Nucleus accumbens (tissue), 56 donors: ENCODE measurements around the gene LDB2.
A peak's percentile ranks its signal among the peaks of the same experiment; 100 is the strongest.

Source experiments
- DNase-seq, 56 donors: peaks; one replicate each; lab custom pipeline; 2025; lab: John Stamatoyannopoulos, UW

The LDB2 gene

DNA sequence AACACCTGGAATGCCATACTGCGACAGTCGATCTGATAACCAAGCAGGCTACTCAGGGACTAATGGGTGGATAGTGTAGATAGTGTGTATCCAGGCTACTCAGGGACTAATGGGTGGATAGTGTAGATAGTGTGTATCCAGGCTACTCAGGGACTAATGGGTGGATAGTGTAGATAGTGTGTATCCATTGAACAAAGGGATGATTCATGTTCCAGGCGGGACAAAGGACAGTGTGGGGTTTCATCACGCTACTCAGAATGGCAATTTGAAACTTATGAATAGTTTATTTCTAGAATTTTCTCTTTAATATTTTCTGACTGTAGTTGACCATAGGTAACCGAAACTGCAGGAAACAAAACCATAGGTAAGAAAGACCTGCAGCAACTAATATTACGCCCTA is 374.9 kb downstream of the LDB2 start:
- peak in 4 of 56 donors; percentile 7 to 18 (median 11) for DNase-seq

DNA sequence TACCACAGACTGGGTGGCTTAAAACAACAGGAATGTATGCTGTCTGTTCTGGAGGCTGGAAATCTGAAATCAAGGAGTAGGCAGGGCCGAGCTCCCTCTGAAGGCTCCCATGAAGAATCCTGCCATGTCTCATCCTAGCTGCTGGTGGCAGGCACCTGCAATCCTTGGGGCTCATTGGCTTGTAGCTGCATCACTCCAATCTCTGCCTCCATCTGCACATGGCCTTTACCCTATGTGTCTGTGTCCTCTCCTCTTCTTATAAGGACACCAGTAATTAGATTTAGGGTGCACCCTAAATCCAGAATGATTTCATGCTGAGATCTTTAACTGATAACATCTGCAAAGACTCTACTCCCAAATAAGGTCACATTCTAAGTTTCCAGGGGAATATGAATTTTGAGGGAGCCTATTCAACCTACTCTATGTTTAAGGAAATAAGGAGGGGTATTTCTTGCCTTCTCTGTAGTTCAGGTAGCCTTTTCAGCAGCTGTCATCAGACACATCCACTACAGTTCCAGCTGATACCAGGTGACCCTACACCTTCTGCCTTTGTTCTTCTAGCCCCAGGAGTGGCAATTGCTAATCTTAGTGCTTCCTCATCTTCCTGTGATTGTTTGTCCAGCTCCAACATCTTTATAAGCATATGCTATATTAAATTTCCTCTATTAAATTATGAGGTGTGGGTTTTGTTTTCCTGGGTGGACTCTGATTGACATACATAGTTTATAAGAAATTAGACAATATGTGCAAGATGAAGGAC is 377.1 kb downstream of the LDB2 start:
- no peak for DNase-seq

DNA sequence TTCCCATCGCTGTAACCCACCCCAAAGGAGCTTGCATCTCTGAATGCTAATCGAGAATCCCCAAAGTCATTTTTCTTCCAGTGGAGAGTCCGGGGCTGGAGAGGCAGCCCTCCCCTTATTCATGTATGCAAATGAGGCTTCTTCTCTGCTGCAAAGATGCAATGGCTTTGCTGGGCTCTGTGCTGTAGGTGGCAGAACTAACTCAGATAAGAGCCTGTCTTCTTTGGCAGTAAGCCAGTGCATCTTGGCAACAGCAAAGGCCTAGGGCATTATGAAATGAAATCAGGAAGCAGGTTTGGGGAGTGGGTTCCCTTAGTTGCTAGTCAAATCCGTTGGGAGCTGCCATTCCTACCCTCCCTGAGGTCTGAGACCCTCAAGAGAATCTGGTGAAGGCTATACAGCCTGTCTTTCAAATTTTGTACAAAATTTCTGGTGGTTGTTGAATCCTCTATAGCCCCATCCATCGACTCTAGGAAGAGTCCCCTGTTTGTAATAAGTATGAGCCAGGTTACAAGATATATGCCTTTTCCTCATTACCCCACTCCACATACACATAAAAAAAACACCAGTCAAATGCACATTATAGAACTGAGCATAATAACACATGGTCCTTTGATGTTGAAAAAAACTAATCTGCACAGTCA is 381.5 kb downstream of the LDB2 start:
- peak in 53 of 56 donors; percentile 4 to 87 (median 57) for DNase-seq

DNA sequence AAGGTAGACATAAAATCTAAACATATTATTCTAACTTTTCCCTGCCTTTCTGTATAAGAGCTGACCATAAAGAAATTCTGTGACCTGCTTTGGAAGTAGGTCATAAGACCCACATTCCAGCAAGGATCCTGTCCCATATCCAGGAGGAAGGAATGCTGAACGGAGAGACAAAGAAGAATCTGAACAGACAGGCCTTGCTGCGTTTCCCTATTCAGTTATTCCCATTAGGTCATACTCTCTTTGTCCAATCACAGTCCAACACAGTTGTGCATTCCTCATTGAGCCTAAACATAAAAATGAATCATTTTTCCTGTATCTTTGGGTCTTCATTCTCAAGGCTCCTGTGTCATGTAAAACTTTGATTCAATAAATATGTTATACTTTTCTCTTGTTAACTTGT is 384.6 kb downstream of the LDB2 start:
- DNase-seq: no peak

DNA sequence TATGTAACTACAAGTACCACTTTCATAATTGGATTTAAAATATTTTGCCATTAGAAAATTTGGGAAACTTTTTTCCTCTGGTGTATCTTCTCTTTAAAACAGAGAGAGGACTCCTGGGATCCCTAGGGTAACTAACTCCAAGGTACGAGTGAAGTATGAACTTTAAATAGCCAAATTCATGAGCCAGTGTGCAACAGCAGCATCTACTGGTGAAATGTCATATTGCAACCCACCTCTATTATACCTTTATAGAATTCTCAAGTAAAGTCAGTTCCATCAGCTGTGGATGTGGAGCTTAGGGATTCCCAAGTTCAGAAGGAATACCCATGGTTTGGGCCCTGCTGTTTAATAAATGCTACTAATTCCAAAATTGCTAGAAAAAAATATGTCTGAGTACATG is 389.5 kb downstream of the LDB2 start:
- no peak for DNase-seq

DNA sequence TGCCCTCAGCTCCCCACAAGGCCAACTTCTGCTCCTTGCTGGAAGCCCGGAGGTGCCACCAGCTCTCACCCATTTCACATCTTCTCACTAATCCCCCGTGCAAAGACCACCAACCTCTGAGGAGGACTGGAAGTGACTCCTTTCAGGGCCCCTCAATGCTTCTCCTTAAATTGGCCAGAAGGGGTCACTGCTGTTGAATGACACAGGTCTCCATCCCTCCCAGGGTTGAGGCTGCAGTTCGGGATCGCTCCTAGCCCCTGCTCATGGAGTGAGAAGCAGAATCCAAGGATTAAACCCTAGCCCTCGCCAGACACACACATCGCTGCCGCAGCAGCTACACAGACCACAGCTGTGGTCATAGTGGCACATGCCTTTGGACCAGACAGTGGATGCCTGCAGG is 392.7 kb downstream of the LDB2 start:
- DNase-seq: no peak

GRCh38 chr4:16505267-16505666 is 393.2 kb downstream of the LDB2 start:
- no peak for DNase-seq

GRCh38 chr4:16503421-16504100 is 394.9 kb downstream of the LDB2 start:
- DNase-seq: no peak

DNA sequence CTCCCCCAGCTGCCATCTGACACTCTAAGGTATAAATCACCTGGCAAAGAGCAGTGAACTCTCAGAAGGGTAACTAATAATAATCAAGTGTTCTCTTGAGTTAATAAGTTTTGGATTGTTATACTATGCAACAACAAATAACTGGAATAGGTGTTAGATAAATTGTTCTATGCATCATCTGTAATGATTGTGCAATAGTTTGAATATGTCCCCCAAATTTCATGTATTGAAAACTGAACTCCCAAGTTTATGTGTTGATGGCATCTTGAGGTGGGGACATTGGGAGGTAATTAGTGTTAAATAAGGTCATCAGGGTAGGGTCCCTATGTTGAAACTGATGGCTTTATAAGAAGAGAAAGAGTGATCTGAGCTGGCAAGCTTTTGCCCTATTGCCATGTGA is 399.5 kb downstream of the LDB2 start:
- no peak for DNase-seq

GRCh38 chr4:16496501-16496900 is 401.9 kb downstream of the LDB2 start:
- DNase-seq: peak in 17 of 56 donors; percentile 3 to 64 (median 17)

GRCh38 chr4:16492872-16493271 is 405.6 kb downstream of the LDB2 start:
- DNase-seq: no peak

DNA sequence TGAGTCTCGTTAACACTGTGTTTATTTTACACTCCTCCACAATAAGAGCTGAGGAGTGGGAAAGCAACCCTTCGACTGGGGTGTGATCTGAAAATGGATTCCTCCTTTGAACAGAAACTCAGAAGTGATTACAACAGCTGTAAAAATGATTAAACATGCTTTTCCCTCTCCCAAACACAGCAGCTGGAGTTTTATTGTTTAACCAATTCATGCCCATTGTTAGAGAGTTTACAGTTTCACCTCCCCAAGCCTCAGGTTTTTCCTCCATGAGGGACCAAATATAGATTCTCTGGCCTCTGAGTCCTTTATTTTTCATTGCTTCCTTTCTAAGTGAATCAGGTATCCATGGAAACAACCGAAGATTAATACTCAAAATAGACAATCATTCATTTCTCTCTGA is 409.2 kb downstream of the LDB2 start:
- no peak for DNase-seq

- DNase-seq: no peak
Observed at GRCh38 chr4:16488084-16488483, 410.4 kb downstream of the LDB2 start.

DNA sequence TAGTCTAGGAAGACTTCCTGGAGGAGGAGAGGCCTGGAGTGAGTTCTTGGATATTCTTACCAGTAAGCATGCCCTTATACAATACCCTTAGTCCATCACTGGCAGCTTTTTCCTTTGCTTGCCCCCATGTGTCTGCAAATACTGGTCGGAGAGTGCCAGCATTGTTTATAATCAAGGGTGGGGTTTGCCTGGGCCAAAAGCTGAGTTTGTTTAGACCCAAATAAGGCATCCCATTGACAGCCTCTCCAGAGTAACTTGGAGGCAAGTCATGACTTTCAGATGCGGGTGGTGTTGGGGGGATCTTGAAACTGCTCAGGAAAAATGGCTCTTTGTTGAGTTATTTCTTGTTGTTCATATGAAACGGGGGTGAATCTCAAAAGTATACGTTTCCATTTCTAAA is 413.7 kb downstream of the LDB2 start:
- no peak for DNase-seq

DNA sequence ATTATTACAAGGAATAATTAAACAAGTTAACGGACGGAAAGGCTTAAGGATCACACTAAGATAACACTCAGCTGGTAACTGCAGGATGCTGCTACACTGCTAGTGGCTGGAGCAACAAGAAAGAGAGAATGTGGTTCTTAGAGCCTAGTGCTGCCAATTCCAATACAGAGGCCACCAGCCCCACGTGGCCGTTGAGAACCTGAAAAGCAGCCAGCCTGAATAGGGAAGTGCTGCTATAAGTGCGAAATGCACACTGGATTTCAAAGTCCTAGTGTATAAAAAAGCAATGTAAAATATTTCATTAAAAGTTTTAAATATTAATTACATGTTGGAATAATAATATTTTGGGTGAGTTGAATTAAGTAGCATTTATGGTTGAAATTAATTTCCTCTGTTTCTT is 414.9 kb downstream of the LDB2 start:
- no peak for DNase-seq

DNA sequence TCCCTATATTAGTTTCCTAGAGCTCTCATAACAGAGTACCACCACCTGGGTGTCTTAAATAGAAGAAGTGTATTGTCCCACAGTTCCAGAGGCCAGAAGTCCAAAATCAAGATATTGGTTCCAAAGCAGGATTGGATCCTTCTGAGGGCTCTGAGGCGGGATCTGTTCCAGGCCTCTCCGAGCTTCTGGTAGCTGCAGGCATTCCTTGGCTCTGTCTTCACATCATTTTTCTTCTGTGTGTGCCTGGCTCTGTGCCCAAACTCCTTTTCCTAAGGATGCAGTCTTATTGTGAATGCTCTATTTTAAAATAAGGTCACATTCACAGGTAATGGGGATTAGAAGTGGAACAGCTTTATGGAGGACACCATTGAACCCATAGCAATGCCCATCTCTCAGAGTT is 418.4 kb downstream of the LDB2 start:
- DNase-seq: no peak

GRCh38 chr4:16472537-16472936 is 425.9 kb downstream of the LDB2 start:
- no peak for DNase-seq

DNA sequence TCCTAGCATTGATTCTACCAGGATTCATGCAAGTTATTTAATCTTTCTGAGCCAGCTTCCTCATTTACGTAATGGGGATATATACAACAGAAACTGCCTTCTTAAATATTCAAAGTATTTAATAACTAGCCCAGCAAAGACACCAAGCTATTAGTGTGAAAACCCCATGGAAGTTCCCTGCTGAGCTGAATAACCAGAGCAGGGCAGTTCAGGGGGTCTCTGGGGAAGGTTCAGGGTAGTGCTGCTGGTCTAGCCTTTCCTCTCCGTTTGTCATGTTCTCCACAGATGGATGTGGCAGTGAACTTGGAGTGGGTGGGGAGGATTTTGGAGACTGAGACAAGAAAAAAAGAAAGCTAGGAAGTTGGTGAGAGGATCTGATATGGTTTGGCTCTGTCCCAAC is 431.4 kb downstream of the LDB2 start:
- DNase-seq: no peak

DNA sequence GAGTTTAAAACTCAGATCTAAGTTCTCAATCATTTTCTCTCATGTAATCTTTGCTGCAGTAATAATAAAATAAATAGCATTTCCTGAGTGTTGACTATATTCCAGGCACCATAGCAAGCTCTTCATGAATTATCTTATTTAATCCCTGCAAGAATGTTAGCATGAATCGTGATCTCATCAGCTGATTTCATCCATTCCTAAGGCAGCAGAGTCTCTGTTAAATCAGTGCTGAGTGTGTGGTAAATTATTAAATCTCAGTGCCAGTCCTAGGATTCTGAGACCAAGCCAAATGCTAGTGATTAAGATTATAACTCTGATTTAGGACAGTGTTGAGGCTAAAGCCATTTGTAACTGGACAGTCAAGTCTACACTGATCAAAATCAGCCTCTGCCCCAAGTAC is 431.9 kb downstream of the LDB2 start:
- no peak for DNase-seq

DNA sequence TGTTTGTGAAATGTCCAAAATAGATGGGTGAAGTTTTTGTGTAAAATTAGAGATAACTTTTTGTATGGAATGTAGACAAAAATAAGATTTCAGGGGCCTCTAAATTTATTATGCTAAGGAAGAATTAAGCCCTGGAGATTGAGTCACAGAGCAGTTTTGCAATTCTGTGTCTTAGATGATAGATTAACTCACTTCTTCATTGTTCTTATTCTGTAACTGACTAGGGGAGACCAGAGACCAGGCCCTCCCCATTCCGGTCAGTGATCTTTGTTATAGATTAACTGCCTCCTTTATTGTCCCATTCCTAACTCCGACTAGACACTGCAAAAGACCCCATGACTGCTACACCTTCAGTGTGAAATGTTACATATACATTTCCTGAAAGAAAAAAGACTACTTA is 433.8 kb downstream of the LDB2 start:
- no peak for DNase-seq

- no peak for DNase-seq
Observed at GRCh38 chr4:16462656-16463055, 435.8 kb downstream of the LDB2 start.

DNA sequence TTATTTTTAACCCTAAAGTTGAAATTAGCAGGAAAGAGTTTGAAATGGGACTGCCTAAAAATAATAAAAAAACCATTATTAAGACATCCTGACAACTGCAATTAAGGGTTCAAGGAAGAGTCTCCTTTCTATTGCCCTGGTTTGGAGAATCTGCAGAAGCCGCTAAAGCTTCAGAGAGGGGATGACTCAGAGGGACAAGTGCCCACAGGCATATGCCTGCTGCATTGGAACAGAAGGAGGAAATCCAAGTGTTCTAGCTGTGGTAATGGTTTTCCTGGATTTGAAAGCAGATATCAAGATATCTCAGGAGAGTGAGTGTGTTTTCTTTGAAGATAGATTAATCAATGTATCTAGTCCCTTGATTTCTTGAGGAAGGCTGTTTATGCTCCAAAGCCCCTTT is 437.1 kb downstream of the LDB2 start:
- no peak for DNase-seq
